ENCODE results near the gene ABCD3.

ABCD3 gene

DNA sequence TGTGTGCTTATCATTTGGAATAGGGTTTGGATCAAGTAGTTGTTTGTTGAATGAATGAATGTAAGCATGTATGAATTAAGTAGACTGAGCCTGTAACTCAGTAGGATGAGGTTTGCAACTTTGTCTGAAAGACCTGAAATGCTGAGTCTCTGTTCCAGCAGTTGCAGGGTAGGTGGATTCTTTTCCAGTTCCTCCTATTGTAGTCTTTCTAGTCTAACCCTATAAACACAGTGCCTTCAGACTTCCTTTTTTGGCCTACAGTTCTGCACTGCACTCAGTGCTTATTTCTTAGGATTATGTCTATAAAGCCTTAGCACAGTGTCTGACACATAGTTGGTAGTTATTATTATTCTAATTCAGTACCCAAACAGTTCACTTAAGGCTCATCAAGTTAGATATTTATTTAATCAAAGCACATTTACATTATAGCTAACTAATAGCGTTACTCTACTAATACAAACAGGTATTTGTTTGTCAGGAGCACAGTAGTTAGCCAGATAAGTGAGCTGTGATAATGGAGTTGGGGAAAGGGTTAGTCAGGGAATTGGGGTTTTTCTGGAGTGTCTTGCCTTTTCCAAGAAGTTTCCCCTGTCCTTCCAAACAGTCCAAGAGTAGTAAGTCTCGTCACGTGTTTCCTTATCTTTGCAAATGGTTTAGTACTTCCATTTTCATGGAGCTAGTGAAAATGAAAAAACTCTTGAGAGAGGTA is 45.0 kb downstream of the ABCD3 start:
- DNase-seq (ENCODE audit: low read depth), result no peak

GRCh38 chr1:94463765-94464330 is 45.7 kb downstream of the ABCD3 start:
- DNase-seq (ENCODE audit: low read depth), result peak; percentile 63

DNA sequence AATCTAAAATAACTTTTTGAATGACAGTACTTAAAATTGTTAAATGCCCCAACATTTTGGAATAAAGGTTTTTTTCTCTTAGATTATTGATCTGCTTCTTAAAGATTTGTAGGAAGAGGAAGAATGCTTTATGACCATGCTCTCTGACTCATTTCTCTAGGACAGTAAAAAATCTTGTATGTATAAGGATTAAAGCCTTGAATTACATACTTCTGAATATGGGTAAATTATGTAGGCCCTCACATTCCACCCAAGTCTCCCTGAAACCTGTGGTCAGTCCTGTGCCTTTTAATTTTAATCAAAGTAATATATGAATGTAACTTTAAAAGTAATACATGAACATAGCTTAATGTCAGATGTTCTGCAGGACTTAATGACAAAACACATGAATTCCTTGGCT is 50.5 kb downstream of the ABCD3 start:
- peak; percentile 7 for DNase-seq (ENCODE audit: low read depth)

- DNase-seq (ENCODE audit: low read depth), result peak; percentile 11
These were observed 53.1 kb downstream of the ABCD3 start for GRCh38 chr1:94471271-94471670.

- no peak for DNase-seq (ENCODE audit: low read depth)
These were observed 57.0 kb downstream of the ABCD3 start for GRCh38 chr1:94475232-94475631.

DNA sequence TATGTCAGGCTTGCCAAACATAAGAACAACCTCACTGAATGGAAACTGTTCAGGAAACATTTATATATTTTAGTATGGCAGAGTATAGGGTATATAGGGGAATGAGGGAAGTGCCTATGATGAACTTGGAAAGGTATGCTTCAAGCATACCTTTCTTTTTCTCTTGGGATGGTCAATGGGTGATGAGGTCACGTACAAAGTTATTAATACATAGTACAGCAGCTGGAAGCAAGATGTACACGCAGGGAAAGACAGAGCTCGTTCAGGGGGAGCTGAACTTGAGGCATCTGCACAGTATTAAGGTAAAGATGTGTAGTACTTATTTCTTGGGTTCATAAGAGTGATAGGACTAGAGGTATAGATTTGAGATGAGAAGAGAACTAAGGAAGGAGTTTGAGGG is 61.5 kb downstream of the ABCD3 start:
- no peak for DNase-seq (ENCODE audit: low read depth)

DNA sequence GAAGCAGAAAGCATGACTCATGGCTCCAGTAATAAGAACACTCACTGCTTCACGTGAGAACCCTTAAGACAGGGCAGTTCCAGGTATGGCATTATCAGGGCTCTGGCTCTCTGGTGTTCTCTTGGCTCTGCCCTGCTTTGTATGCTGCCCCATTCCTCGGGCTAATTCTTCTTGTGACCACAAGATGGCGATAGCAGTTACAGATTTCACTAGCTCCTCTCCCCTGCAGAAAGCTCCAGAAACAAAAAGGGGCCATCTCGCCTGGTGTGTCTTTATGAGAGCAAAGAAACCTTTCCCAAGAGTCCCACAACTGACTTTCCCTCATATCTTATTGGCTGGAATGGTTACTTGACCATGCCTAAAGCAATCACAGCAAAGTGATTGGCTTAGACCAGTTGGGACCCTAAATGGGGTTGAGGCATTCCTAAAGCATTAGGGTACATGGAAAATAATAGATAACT is 63.3 kb downstream of the ABCD3 start:
- DNase-seq (ENCODE audit: low read depth), result peak; percentile 70

- DNase-seq (ENCODE audit: low read depth), result no peak
These were observed 68.8 kb downstream of the ABCD3 start for GRCh38 chr1:94486990-94487389.

DNA sequence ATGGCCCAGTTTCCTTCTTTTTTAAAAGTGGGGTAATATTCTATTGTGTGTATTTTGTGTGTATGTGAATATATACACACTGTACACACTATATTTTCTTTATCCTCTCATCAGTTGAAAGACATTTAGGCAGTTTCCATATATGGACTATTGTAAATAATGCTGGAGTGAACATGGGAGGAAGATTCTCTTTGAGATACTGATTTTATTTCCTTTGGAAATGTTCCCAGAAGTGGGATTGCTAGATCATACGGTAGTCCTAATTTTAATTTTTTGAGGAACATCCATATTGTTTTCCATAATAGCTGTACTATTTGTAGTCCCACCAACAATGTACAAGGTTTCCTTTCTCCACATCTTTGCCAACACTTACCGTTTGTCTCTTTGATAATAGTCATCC is 72.4 kb downstream of the ABCD3 start:
- no peak for DNase-seq (ENCODE audit: low read depth)

GRCh38 chr1:94496076-94496755 is 78.0 kb downstream of the ABCD3 start:
- DNase-seq (ENCODE audit: low read depth), result no peak

GRCh38 chr1:94501426-94501825 is 83.2 kb downstream of the ABCD3 start:
- no peak for DNase-seq (ENCODE audit: low read depth)

DNA sequence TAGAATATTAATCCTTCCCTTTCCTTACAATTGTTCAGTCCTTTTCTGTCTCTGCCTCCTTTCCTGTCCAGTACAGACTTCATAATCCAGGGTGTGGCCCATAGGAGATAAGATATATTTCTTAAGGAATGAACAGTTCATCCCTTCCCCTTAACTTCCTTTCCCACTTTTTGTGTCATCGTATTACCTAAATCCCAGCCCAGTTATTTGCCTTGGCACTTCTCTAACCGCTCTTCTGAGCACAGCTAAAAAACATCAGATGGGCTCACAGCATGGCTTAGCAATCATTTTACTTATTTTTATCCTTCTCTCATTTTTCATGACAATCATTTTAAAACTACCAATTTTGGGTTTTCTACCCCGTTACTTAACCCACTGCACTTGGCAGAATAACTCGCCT is 83.7 kb downstream of the ABCD3 start:
- no peak for DNase-seq (ENCODE audit: low read depth)

DNA sequence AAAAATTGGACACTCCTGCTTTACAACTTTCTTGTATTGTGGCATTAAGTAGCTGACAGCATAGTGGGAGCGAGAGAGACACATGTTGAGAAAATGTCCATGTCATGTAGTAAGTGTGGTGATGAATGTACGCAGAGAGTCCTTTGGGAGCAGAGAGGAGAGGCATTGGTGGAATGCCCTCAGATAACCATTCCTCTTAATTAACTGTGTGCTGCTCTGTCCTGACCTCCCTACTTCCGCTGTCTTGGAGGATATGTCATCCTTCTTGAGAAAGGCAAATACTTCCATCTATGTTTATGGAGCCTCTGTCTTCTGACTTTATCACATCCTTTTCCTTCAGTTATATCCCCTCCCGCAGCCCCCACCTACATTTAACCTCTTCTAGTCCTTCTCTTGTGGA is 85.0 kb downstream of the ABCD3 start:
- no peak for DNase-seq (ENCODE audit: low read depth)

DNA sequence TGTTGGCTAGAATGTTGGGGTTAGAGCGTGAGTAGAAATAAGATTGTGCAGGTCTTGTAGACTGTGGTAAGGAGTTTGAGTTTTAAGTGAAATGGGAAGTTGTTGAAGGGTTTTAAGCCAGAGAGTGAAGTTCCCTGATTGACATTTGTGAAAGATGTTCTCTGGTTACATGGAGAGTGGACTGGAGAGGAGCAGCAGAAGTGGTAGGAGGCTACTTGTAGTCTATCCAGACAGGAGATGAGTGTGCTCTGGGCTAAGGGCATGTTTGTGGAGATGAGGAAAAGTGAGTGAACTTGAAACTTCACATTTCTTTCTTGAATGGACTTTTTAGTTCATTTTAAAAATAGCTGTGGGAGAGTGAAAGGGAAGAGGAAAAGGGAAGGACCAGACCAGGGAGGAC is 86.4 kb downstream of the ABCD3 start:
- DNase-seq (ENCODE audit: low read depth), result no peak

GRCh38 chr1:94512816-94513215 is 94.6 kb downstream of the ABCD3 start:
- DNase-seq (ENCODE audit: low read depth), result no peak

GRCh38 chr1:94514095-94514727 is 96.0 kb downstream of the ABCD3 start:
- DNase-seq (ENCODE audit: low read depth), result no peak

GRCh38 chr1:94515296-94515947 is 97.2 kb downstream of the ABCD3 start:
- no peak for DNase-seq (ENCODE audit: low read depth)

DNA sequence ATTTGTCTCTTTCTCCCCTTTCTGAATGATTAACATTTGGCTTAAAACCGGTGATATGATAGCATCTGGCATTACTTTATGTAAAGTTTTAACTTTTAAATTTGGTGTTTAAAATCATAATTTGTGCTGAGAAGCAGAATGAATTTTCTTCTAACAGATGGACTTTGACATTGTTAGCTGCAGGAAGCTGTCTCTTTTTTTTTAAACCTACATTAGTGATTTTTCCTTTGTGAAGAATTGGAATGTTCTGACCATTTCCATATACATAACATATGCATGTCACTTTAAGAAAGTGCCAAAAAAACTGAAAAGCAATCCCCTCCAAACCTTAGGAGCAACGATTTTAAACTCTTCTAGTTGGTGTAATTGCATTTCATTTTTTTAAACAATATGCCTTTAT is 101.2 kb downstream of the ABCD3 start:
- no peak for DNase-seq (ENCODE audit: low read depth)

DNA sequence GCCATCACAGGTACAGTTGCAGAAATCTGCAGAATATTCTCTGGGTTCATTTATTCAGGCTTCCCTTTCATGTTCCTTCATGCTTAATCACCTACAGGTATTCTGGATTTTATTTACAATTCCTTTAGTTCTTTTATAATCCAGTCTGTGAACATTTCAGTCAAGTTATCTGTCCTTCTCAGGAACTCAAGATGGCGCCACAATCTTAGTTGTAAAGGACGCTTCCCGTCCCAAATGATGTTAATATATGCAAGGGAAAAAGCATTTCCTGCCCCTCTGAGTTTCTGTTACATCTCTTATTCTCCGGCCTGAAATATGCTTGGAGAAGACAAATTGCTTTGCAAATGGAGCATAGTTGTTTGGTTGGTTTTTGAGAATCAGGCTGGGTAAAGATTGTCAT is 104.1 kb downstream of the ABCD3 start:
- DNase-seq (ENCODE audit: low read depth), result peak; percentile 67

DNA sequence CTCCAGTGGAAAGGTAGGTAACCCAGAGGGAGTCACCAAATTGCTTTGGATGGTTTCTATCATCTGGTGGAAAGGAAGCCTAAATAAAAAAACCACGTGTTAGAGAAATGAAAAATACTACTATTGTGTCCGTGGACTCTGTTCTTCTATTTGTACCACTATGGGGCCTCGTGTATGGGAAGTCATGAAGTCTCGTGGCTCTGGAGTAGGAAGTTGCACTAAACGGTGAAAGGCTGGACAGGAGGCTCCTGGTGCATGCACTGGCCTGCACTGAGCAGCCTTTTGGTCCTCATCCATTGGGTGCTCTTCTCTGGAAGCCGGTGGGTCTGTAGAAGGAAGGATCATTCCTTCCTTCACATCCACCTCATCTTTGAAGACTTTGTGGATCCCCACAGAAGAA is 106.3 kb downstream of the ABCD3 start:
- DNase-seq (ENCODE audit: low read depth), result no peak

DNA sequence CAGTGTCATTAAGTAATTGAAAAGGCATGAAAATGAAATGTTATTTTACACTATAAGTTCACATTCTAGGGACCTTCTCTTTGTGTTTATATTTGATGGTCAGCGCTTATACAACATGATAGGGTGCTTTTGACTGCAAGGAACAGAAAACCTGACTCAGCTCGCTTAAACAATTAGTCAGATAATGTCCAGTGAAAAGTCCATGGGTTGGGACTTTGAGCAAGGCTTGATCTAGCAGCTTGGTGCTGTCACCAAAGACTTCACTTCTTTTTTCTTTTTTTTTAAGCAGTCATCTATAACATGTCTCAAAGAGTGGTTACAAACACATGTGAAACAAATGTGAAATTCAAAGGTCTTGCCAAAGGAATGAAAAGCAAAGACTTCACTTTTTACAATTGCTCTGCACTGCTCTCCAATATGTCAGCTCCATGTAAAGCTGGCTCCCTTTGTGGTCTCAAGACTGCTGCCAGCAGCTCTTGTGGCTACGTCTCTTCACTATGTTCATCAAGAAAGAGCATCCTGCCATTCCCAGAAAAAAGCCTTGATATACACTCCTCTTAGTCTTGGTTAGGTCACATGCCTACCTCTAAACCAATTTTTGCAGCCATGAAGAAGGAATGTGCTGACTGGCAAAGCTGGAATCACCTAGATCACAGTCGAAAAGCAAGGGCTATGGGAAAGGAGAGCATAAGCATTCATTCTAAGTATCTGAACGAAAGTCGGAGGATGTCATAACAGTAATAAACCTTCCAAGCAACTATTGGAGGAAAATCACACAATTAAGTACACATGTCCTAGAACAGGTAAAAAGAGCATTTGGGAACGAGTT is 108.2 kb downstream of the ABCD3 start:
- DNase-seq (ENCODE audit: low read depth), result peak; percentile 62
